Embryonic facial prominence (tissue), 1 donor: ENCODE results near the gene PGLYRP4.

Experiments used
- DNase-seq: peaks from one replicate; pipeline ENCODE4 v3.0.0-alpha.2; 2016; ENCODE audit errors: extremely low spot score

The PGLYRP4 gene

GRCh38 chr1:153288634-153289275 is 59.9 kb downstream of the PGLYRP4 start:
- DNase-seq: no peak
